Muscle layer of colon (tissue), 2 donors: ENCODE results near the gene JMJD6.

ENCODE experiments used
- H3K27ac ChIP-seq: one replicate; pipeline ENCODE4 v1.7.0; 2013; ENCODE audit warnings: low read depth, mild to moderate bottlenecking, low read length, moderate library complexity
- H3K27me3 ChIP-seq, 2 donors: one replicate each; pipeline ENCODE4 v1.7.0; 2013; ENCODE audit warnings: low read length in 2 of 2, mild to moderate bottlenecking in 2 of 2; ENCODE audit not compliant: insufficient read depth in 2 of 2, control insufficient read depth in 1 of 2
- H3K36me3 ChIP-seq: one replicate; pipeline ENCODE4 v1.7.0; 2013; ENCODE audit warnings: mild to moderate bottlenecking, low read length; ENCODE audit not compliant: insufficient read depth
- H3K4me1 ChIP-seq: one replicate; pipeline ENCODE4 v1.7.0; 2013; ENCODE audit warnings: mild to moderate bottlenecking, low read length; ENCODE audit not compliant: insufficient read depth
- H3K4me3 ChIP-seq, 2 donors: one replicate each; pipeline ENCODE4 v1.7.0; 2013; ENCODE audit warnings: low read length in 2 of 2, low read depth in 1 of 2, mild to moderate bottlenecking in 1 of 2, moderate library complexity in 1 of 2
- H3K9ac ChIP-seq: one replicate; pipeline ENCODE4 v1.7.0; 2013; ENCODE audit warnings: low read length
- H3K9me3 ChIP-seq: one replicate; pipeline ENCODE4 v1.7.0; 2013; ENCODE audit warnings: mild to moderate bottlenecking, low read length
- donor health status: abdominal sarcoma.
- donor health status: Adenocarcinoma of cecum.

The JMJD6 gene

DNA sequence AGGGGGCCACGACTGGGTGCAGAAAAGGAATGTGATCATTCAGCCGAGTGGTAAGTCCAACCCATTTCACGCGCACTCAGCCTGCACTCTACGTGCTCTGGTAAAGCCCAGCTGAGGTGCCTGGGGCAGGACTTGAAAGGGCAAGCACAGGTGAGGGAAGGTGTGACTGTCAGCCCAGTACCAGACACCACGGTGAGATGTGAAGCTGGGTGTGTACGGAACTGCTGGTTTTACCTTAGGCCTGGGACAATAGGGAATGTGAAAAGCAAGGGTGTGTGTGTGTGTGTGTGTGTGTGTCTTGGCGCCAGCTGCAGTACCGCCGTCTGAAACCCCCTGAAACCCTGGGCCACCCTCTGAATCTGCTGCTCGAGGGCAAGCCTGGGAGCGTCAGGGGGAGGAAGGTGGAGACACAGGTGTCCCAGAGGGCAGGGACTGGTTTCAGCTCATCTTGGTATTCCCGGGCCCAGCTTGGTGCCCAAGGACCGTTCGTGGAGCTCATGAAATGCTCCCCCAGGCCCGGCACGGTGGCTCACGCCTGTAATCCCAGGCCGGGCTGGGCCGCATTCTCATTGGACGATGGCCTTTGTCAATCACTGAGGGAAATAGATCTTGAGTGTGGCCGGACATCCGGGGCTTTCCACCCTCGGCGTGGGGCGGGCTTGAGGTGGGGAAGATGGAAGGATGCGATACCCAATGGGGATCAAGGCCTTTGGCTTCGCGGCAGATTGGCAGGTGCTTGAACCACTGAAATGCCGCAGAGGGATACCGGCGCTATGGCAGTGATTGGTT, 55.1 kb downstream of the JMJD6 start:
- peak overlapping the region; percentile 9 to 92 for H3K4me3 ChIP-seq
- H3K4me1 ChIP-seq, result peaks cover 14% of the 10 kb centered on the region
- H3K27ac ChIP-seq, result peak overlapping the region; percentile 54
- H3K36me3 ChIP-seq, result peaks cover 6% of the 10 kb centered on the region
- no peaks in the 10 kb centered on the region for H3K9me3 ChIP-seq
- H3K9ac ChIP-seq, result no peak overlapping the region
- H3K27me3 ChIP-seq, result no peaks in the 10 kb centered on the region

DNA sequence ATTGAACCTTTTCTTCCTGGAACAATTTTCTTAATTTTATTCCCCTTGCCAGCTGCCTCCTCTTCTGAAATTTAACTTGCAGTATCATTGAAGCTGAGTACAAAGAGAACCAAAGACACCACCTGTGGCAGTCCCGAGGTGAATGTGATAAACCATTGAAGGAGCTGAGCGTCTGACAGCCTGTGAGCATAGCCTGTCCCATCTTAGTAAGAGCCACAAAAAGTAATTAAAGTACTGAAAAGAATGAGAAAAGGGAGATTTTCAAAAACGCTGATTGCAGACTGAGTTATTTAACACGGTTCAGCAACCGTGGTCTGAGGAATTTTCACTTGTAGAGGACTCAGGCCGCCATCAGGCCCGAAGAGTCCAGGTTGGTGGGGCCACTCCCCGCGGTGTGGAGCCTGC, 55.7 kb downstream of the JMJD6 start:
- Histone ChIP-seq H3K27me3 (no peaks in the 10 kb centered on the region), H3K36me3 (peaks cover 2% of the 10 kb centered on the region), H3K9ac (no peak overlapping the region), H3K4me1 (peaks cover 14% of the 10 kb centered on the region), H3K9me3 (no peaks in the 10 kb centered on the region), H3K4me3 (peak overlapping the region; percentile 9 to 92), H3K27ac (no peak overlapping the region)

DNA sequence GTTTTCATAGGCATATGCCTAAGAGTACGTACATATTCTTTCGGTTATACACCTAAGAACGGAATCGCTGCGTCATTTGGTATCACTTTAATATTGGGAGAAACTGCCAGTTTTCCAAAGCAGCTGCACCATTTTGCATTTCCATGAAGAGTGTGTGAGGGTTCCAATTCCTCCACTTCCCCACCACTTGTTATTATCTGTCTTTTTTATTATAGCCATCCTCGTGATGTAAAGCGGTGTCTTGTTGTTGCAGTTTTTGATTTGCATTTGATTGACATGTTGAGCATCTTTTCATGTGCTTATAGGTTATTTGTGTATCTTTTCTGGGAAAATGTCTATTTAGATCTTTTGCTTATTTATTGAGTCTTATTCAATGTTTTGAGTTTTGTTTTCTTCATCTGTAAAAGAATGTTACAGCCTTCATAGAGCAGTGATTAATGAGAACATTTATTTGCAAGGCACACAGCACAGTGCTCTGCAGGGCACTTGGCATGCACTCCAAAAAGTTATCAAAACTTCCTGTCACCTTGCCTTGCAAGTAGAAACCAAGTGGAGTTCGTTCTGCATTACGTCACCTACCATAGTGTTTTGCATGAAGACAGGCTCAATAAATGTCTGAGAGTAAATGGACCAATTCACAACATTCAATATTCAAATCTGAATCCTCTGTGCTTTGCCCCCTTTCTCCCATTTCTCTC, 56.2 kb downstream of the JMJD6 start:
- H3K4me1 ChIP-seq, result peaks cover 14% of the 10 kb centered on the region
- no peak overlapping the region for H3K9ac ChIP-seq
- H3K4me3 ChIP-seq, result no peak overlapping the region
- no peaks in the 10 kb centered on the region for H3K27me3 ChIP-seq
- H3K27ac ChIP-seq, result no peak overlapping the region
- H3K36me3 ChIP-seq, result no peaks in the 10 kb centered on the region
- no peaks in the 10 kb centered on the region for H3K9me3 ChIP-seq
